ENCODE data around the gene CUEDC1.

The CUEDC1 gene

GRCh38 chr17:57823469-57824401 is 131.5 kb downstream of the CUEDC1 start:
- Histone ChIP-seq H3K9me3 (ENCODE audit: control insufficient read depth in 5 of 5, low read length in 5 of 5) (no peaks in the 10 kb centered on the region), H3K4me1 (ENCODE audit: control insufficient read depth in 5 of 5, insufficient read depth in 5 of 5, low read length in 5 of 5) (no peaks in the 10 kb centered on the region), H3K27me3 (ENCODE audit: control insufficient read depth in 5 of 5, insufficient read depth in 4 of 5, low read length in 5 of 5) (peaks cover 0 to 3% (median under 1%) of the 10 kb centered on the region in 5 donors), H3K4me3 (ENCODE audit: low read depth in 1 of 5, low read length in 5 of 5) (no peak overlapping the region), H3K27ac (ENCODE audit: low read depth, low read length) (no peak overlapping the region), H3K36me3 (ENCODE audit: control insufficient read depth in 5 of 5, insufficient read depth in 5 of 5, low read length in 5 of 5) (no peaks in the 10 kb centered on the region), H3K9ac (ENCODE audit: low read length in 5 of 5) (no peak overlapping the region)

- Histone ChIP-seq H3K36me3 (ENCODE audit: control insufficient read depth in 5 of 5, insufficient read depth in 5 of 5, low read length in 5 of 5) (no peaks in the 10 kb centered on the region), H3K4me1 (ENCODE audit: control insufficient read depth in 5 of 5, insufficient read depth in 5 of 5, low read length in 5 of 5) (no peaks in the 10 kb centered on the region), H3K4me3 (ENCODE audit: low read depth in 1 of 5, low read length in 5 of 5) (no peak overlapping the region), H3K27me3 (ENCODE audit: control insufficient read depth in 5 of 5, insufficient read depth in 4 of 5, low read length in 5 of 5) (peaks cover 0 to 11% (median 4%) of the 10 kb centered on the region in 5 donors), H3K9me3 (ENCODE audit: control insufficient read depth in 5 of 5, low read length in 5 of 5) (no peaks in the 10 kb centered on the region), H3K27ac (ENCODE audit: low read depth, low read length) (no peak overlapping the region), H3K9ac (ENCODE audit: low read length in 5 of 5) (no peak overlapping the region)
Measured at GRCh38 chr17:57819867-57820266, 135.3 kb downstream of the CUEDC1 start.

- Histone ChIP-seq H3K4me1 (ENCODE audit: control insufficient read depth in 5 of 5, insufficient read depth in 5 of 5, low read length in 5 of 5) (no peaks in the 10 kb centered on the region), H3K4me3 (ENCODE audit: low read depth in 1 of 5, low read length in 5 of 5) (no peak overlapping the region), H3K9me3 (ENCODE audit: control insufficient read depth in 5 of 5, low read length in 5 of 5) (no peaks in the 10 kb centered on the region), H3K36me3 (ENCODE audit: control insufficient read depth in 5 of 5, insufficient read depth in 5 of 5, low read length in 5 of 5) (no peaks in the 10 kb centered on the region), H3K9ac (ENCODE audit: low read length in 5 of 5) (no peak overlapping the region), H3K27ac (ENCODE audit: low read depth, low read length) (no peak overlapping the region), H3K27me3 (ENCODE audit: control insufficient read depth in 5 of 5, insufficient read depth in 4 of 5, low read length in 5 of 5) (peaks cover 0 to 11% (median 4%) of the 10 kb centered on the region in 5 donors)
Measured at GRCh38 chr17:57819285-57819684, 135.9 kb downstream of the CUEDC1 start.

- Histone ChIP-seq H3K4me1 (ENCODE audit: control insufficient read depth in 5 of 5, insufficient read depth in 5 of 5, low read length in 5 of 5) (no peaks in the 10 kb centered on the region), H3K27me3 (ENCODE audit: control insufficient read depth in 5 of 5, insufficient read depth in 4 of 5, low read length in 5 of 5) (peaks cover 0 to 11% (median 6%) of the 10 kb centered on the region in 5 donors), H3K9me3 (ENCODE audit: control insufficient read depth in 5 of 5, low read length in 5 of 5) (no peaks in the 10 kb centered on the region), H3K27ac (ENCODE audit: low read depth, low read length) (no peak overlapping the region), H3K4me3 (ENCODE audit: low read depth in 1 of 5, low read length in 5 of 5) (no peak overlapping the region), H3K9ac (ENCODE audit: low read length in 5 of 5) (no peak overlapping the region), H3K36me3 (ENCODE audit: control insufficient read depth in 5 of 5, insufficient read depth in 5 of 5, low read length in 5 of 5) (no peaks in the 10 kb centered on the region)
Measured at GRCh38 chr17:57818066-57818465, 137.1 kb downstream of the CUEDC1 start.

- H3K27ac ChIP-seq (ENCODE audit: low read depth, low read length) = no peak overlapping the region
- H3K9me3 ChIP-seq (ENCODE audit: control insufficient read depth in 5 of 5, low read length in 5 of 5) = no peaks in the 10 kb centered on the region
- H3K4me1 ChIP-seq (ENCODE audit: control insufficient read depth in 5 of 5, insufficient read depth in 5 of 5, low read length in 5 of 5) = no peaks in the 10 kb centered on the region
- no peak overlapping the region for H3K4me3 ChIP-seq (ENCODE audit: low read depth in 1 of 5, low read length in 5 of 5)
- H3K36me3 ChIP-seq (ENCODE audit: control insufficient read depth in 5 of 5, insufficient read depth in 5 of 5, low read length in 5 of 5) = no peaks in the 10 kb centered on the region
- peaks cover 0 to 11% (median 6%) of the 10 kb centered on the region in 5 donors for H3K27me3 ChIP-seq (ENCODE audit: control insufficient read depth in 5 of 5, insufficient read depth in 4 of 5, low read length in 5 of 5)
- no peak overlapping the region for H3K9ac ChIP-seq (ENCODE audit: low read length in 5 of 5)
Measured at GRCh38 chr17:57817299-57817698, 137.9 kb downstream of the CUEDC1 start.

GRCh38 chr17:57814421-57814820 is 140.8 kb downstream of the CUEDC1 start:
- no peaks in the 10 kb centered on the region for H3K9me3 ChIP-seq (ENCODE audit: control insufficient read depth in 5 of 5, low read length in 5 of 5)
- no peak overlapping the region for H3K9ac ChIP-seq (ENCODE audit: low read length in 5 of 5)
- H3K27me3 ChIP-seq (ENCODE audit: control insufficient read depth in 5 of 5, insufficient read depth in 4 of 5, low read length in 5 of 5) = peaks cover 0 to 11% (median 6%) of the 10 kb centered on the region in 5 donors
- H3K4me3 ChIP-seq (ENCODE audit: low read depth in 1 of 5, low read length in 5 of 5) = no peak overlapping the region
- no peak overlapping the region for H3K27ac ChIP-seq (ENCODE audit: low read depth, low read length)
- peaks cover 2 to 18% (median 17%) of the 10 kb centered on the region in 5 donors for H3K4me1 ChIP-seq (ENCODE audit: control insufficient read depth in 5 of 5, insufficient read depth in 5 of 5, low read length in 5 of 5)
- no peaks in the 10 kb centered on the region for H3K36me3 ChIP-seq (ENCODE audit: control insufficient read depth in 5 of 5, insufficient read depth in 5 of 5, low read length in 5 of 5)

- Histone ChIP-seq H3K4me1 (ENCODE audit: control insufficient read depth in 5 of 5, insufficient read depth in 5 of 5, low read length in 5 of 5) (peaks cover 2 to 18% (median 17%) of the 10 kb centered on the region in 5 donors), H3K9ac (ENCODE audit: low read length in 5 of 5) (peak overlapping the region in 1 of 5 donors; percentile 4), H3K36me3 (ENCODE audit: control insufficient read depth in 5 of 5, insufficient read depth in 5 of 5, low read length in 5 of 5) (no peaks in the 10 kb centered on the region), H3K9me3 (ENCODE audit: control insufficient read depth in 5 of 5, low read length in 5 of 5) (no peaks in the 10 kb centered on the region), H3K4me3 (ENCODE audit: low read depth in 1 of 5, low read length in 5 of 5) (no peak overlapping the region), H3K27me3 (ENCODE audit: control insufficient read depth in 5 of 5, insufficient read depth in 4 of 5, low read length in 5 of 5) (peaks cover 0 to 11% (median 2%) of the 10 kb centered on the region in 5 donors), H3K27ac (ENCODE audit: low read depth, low read length) (no peak overlapping the region)
Measured at GRCh38 chr17:57811638-57812280, 143.5 kb downstream of the CUEDC1 start.
